ENCODE data around the gene PHPT1. TPM values are rescaled to one million over a fixed set of nuclear protein-coding genes. Genes with fewer than 3 reads are reported as not detected.

PHPT1 gene
- total and polyA plus RNA-seq, 2 of the 13 experiments (the other 11 are each of a cell fraction or from before 2014, with no cell fraction given), result 189 to 192 TPM

GRCh38 chr9:136842380-136842948, 6.7 kb upstream of the PHPT1 start, which contains the start of gene AJM1 (continued):
- TF ChIP-seq ZNF407 (CRISPR knock-in tag; IDR thresholded peaks at IDR 0.05; ENCODE audit: not compliant biosample characterization) (peak; percentile 53), ZNF670 (CRISPR knock-in tag; IDR thresholded peaks at IDR 0.05; ENCODE audit: borderline replicate concordance) (0 out of 2 replicates have a peak, but pooled peaks have one; percentile 33), KLF16 (CRISPR knock-in tag; IDR thresholded peaks at IDR 0.05) (0 out of 4 replicates have a peak, but pooled peaks of 1 of the 2 experiments have one; percentile 12), NRL (CRISPR knock-in tag; IDR thresholded peaks at IDR 0.05; ENCODE audit: borderline replicate concordance) (peak; percentile 86; the same call in 1 of the 2 replicates), GATAD1 (CRISPR knock-in tag; IDR thresholded peaks at IDR 0.05) (0 out of 2 replicates have a peak, but pooled peaks have one; percentile 17), NR1H2 (CRISPR knock-in tag; IDR thresholded peaks at IDR 0.05; ENCODE audit: borderline replicate concordance, low read depth) (peak; percentile 13; the same call in 1 of the 2 replicates), RAD21 (CRISPR knock-in tag; IDR thresholded peaks at IDR 0.05) (0 out of 2 replicates have a peak, but pooled peaks have one; percentile 40), GABPB1 (CRISPR knock-in tag; IDR thresholded peaks at IDR 0.05) (peak; percentile 63; the same call in 1 of the 2 replicates), ZNF276 (CRISPR knock-in tag; IDR thresholded peaks at IDR 0.05; ENCODE audit: low read depth) (peak; percentile 44; the same call in 1 of the 2 replicates)
- TF ChIP-seq, protein P1, sequence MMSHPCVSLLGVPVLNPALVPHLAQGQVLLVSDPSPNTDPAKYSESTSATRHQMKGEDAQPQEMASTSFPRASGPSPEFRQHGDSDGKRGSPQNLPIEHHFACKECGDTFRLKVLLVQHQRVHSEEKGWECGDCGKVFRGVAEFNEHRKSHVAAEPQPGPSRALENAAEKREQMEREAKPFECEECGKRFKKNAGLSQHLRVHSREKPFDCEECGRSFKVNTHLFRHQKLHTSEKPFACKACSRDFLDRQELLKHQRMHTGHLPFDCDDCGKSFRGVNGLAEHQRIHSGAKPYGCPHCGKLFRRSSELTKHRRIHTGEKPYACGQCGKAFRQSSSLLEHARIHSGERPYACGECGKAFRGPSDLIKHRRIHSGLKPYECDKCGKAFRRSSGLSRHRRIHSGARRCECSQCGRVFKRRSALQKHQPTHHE (CRISPR knock-in tag; IDR thresholded peaks at IDR 0.05; ENCODE audit: borderline replicate concordance), result 0 out of 2 replicates have a peak, but pooled peaks have one; percentile 72
- TF ChIP-seq, protein P2, sequence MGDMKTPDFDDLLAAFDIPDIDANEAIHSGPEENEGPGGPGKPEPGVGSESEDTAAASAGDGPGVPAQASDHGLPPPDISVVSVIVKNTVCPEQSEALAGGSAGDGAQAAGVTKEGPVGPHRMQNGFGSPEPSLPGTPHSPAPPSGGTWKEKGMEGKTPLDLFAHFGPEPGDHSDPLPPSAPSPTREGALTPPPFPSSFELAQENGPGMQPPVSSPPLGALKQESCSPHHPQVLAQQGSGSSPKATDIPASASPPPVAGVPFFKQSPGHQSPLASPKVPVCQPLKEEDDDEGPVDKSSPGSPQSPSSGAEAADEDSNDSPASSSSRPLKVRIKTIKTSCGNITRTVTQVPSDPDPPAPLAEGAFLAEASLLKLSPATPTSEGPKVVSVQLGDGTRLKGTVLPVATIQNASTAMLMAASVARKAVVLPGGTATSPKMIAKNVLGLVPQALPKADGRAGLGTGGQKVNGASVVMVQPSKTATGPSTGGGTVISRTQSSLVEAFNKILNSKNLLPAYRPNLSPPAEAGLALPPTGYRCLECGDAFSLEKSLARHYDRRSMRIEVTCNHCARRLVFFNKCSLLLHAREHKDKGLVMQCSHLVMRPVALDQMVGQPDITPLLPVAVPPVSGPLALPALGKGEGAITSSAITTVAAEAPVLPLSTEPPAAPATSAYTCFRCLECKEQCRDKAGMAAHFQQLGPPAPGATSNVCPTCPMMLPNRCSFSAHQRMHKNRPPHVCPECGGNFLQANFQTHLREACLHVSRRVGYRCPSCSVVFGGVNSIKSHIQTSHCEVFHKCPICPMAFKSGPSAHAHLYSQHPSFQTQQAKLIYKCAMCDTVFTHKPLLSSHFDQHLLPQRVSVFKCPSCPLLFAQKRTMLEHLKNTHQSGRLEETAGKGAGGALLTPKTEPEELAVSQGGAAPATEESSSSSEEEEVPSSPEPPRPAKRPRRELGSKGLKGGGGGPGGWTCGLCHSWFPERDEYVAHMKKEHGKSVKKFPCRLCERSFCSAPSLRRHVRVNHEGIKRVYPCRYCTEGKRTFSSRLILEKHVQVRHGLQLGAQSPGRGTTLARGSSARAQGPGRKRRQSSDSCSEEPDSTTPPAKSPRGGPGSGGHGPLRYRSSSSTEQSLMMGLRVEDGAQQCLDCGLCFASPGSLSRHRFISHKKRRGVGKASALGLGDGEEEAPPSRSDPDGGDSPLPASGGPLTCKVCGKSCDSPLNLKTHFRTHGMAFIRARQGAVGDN (CRISPR knock-in tag; IDR thresholded peaks at IDR 0.05), result peak; percentile 73

All from HepG2 (cell line).